ENCODE measurements around the gene NRIP2. TPM values are rescaled to one million over a fixed set of nuclear protein-coding genes. Genes with fewer than 3 reads are reported as not detected.

The NRIP2 gene
- total and polyA plus RNA-seq, 2 donors, result 1.1 to 2.3 TPM

GRCh38 chr12:2794191-2794735, 40.6 kb downstream of the NRIP2 start:
- WGBS, result 6% methylated on average over 49 of the region's 49 CpGs
- H3K9me3 ChIP-seq (ENCODE audit: control insufficient read depth in 2 of 2, insufficient read depth in 1 of 2, low read length in 1 of 2), result no peaks in the 10 kb centered on the region
- H3K27me3 ChIP-seq (ENCODE audit: control insufficient read depth in 2 of 2, insufficient read depth in 1 of 2, low read length in 1 of 2), result peaks cover 0 to 16% of the 10 kb centered on the region in 2 donors
- peaks cover 22 to 25% of the 10 kb centered on the region in 2 donors for H3K36me3 ChIP-seq (ENCODE audit: control insufficient read depth in 2 of 2, insufficient read depth in 2 of 2, low read length in 1 of 2)
- H3K4me1 ChIP-seq (ENCODE audit: control insufficient read depth in 2 of 2, insufficient read depth in 2 of 2, low read length in 2 of 2), result peaks cover 4 to 24% of the 10 kb centered on the region in 2 donors
- H3K4me3 ChIP-seq (ENCODE audit: low read length in 2 of 2), result peak overlapping the region; percentile 56 to 85
- peak overlapping the region; percentile 42 to 65 for H3K27ac ChIP-seq (ENCODE audit: low read depth in 1 of 2, low read length in 1 of 2)
- peak in 4 of 9 donors; percentile 31 to 65 (median 46) for DNase-seq (ENCODE audit: low read depth in 6 of 9, low spot score in 9 of 9)

GRCh38 chr12:2793561-2793960, 41.3 kb downstream of the NRIP2 start:
- no peak overlapping the region for H3K27ac ChIP-seq (ENCODE audit: low read depth in 1 of 2, low read length in 1 of 2)
- no peaks in the 10 kb centered on the region for H3K9me3 ChIP-seq (ENCODE audit: control insufficient read depth in 2 of 2, insufficient read depth in 1 of 2, low read length in 1 of 2)
- WGBS, result 97% methylated on average over 21 of the region's 21 CpGs
- DNase-seq (ENCODE audit: low read depth in 6 of 9, low spot score in 9 of 9), result no peak
- no peak overlapping the region for H3K4me3 ChIP-seq (ENCODE audit: low read length in 2 of 2)
- H3K4me1 ChIP-seq (ENCODE audit: control insufficient read depth in 2 of 2, insufficient read depth in 2 of 2, low read length in 2 of 2), result peaks cover 4 to 24% of the 10 kb centered on the region in 2 donors
- H3K27me3 ChIP-seq (ENCODE audit: control insufficient read depth in 2 of 2, insufficient read depth in 1 of 2, low read length in 1 of 2), result peaks cover 0 to 16% of the 10 kb centered on the region in 2 donors
- peaks cover 15 to 18% of the 10 kb centered on the region in 2 donors for H3K36me3 ChIP-seq (ENCODE audit: control insufficient read depth in 2 of 2, insufficient read depth in 2 of 2, low read length in 1 of 2)

- Histone ChIP-seq H3K36me3 (ENCODE audit: control insufficient read depth in 2 of 2, insufficient read depth in 2 of 2, low read length in 1 of 2) (peaks cover 10 to 12% of the 10 kb centered on the region in 2 donors), H3K27me3 (ENCODE audit: control insufficient read depth in 2 of 2, insufficient read depth in 1 of 2, low read length in 1 of 2) (peaks cover 0 to 16% of the 10 kb centered on the region in 2 donors), H3K9me3 (ENCODE audit: control insufficient read depth in 2 of 2, insufficient read depth in 1 of 2, low read length in 1 of 2) (no peaks in the 10 kb centered on the region), H3K4me3 (ENCODE audit: low read length in 2 of 2) (no peak overlapping the region), H3K4me1 (ENCODE audit: control insufficient read depth in 2 of 2, insufficient read depth in 2 of 2, low read length in 2 of 2) (peaks cover 4 to 24% of the 10 kb centered on the region in 2 donors), H3K27ac (ENCODE audit: low read depth in 1 of 2, low read length in 1 of 2) (peak overlapping the region in 1 of 2 donors; percentile 47)
- WGBS, result 77% methylated on average over 25 of the region's 25 CpGs
- DNase-seq (ENCODE audit: low read depth in 6 of 9, low spot score in 9 of 9), result no peak
Measured at GRCh38 chr12:2792671-2793500, 41.9 kb downstream of the NRIP2 start.

GRCh38 chr12:2791089-2791488, 43.7 kb downstream of the NRIP2 start:
- no peak overlapping the region for H3K27ac ChIP-seq (ENCODE audit: low read depth in 1 of 2, low read length in 1 of 2)
- no peak for DNase-seq (ENCODE audit: low read depth in 6 of 9, low spot score in 9 of 9)
- H3K4me3 ChIP-seq (ENCODE audit: low read length in 2 of 2), result no peak overlapping the region
- no peaks in the 10 kb centered on the region for H3K9me3 ChIP-seq (ENCODE audit: control insufficient read depth in 2 of 2, insufficient read depth in 1 of 2, low read length in 1 of 2)
- WGBS, result 95% methylated on average over 6 of the region's 6 CpGs
- H3K36me3 ChIP-seq (ENCODE audit: control insufficient read depth in 2 of 2, insufficient read depth in 2 of 2, low read length in 1 of 2), result no peaks in the 10 kb centered on the region
- H3K4me1 ChIP-seq (ENCODE audit: control insufficient read depth in 2 of 2, insufficient read depth in 2 of 2, low read length in 2 of 2), result peaks cover under 1 to 19% of the 10 kb centered on the region in 2 donors
- peaks cover 0 to 16% of the 10 kb centered on the region in 2 donors for H3K27me3 ChIP-seq (ENCODE audit: control insufficient read depth in 2 of 2, insufficient read depth in 1 of 2, low read length in 1 of 2)

- H3K27me3 ChIP-seq (ENCODE audit: control insufficient read depth in 2 of 2, insufficient read depth in 1 of 2, low read length in 1 of 2), result peaks cover 0 to 11% of the 10 kb centered on the region in 2 donors
- H3K9me3 ChIP-seq (ENCODE audit: control insufficient read depth in 2 of 2, insufficient read depth in 1 of 2, low read length in 1 of 2), result no peaks in the 10 kb centered on the region
- no peaks in the 10 kb centered on the region for H3K36me3 ChIP-seq (ENCODE audit: control insufficient read depth in 2 of 2, insufficient read depth in 2 of 2, low read length in 1 of 2)
- H3K27ac ChIP-seq (ENCODE audit: low read depth in 1 of 2, low read length in 1 of 2), result no peak overlapping the region
- H3K4me3 ChIP-seq (ENCODE audit: low read length in 2 of 2), result no peak overlapping the region
- peaks cover 0 to 7% of the 10 kb centered on the region in 2 donors for H3K4me1 ChIP-seq (ENCODE audit: control insufficient read depth in 2 of 2, insufficient read depth in 2 of 2, low read length in 2 of 2)
- DNase-seq (ENCODE audit: low read depth in 6 of 9, low spot score in 9 of 9), result no peak
- WGBS, result 90% methylated on average over 5 of the region's 5 CpGs
Measured at GRCh38 chr12:2785017-2785416, 49.8 kb downstream of the NRIP2 start.

- peak overlapping the region in 1 of 2 donors; percentile 35 for H3K4me3 ChIP-seq (ENCODE audit: low read length in 2 of 2)
- DNase-seq (ENCODE audit: low read depth in 6 of 9, low spot score in 9 of 9), result peak in 4 of 9 donors; percentile 41 to 65 (median 56)
- H3K36me3 ChIP-seq (ENCODE audit: control insufficient read depth in 2 of 2, insufficient read depth in 2 of 2, low read length in 1 of 2), result no peaks in the 10 kb centered on the region
- no peaks in the 10 kb centered on the region for H3K9me3 ChIP-seq (ENCODE audit: control insufficient read depth in 2 of 2, insufficient read depth in 1 of 2, low read length in 1 of 2)
- peaks cover 0 to 11% of the 10 kb centered on the region in 2 donors for H3K27me3 ChIP-seq (ENCODE audit: control insufficient read depth in 2 of 2, insufficient read depth in 1 of 2, low read length in 1 of 2)
- peaks cover 0 to 7% of the 10 kb centered on the region in 2 donors for H3K4me1 ChIP-seq (ENCODE audit: control insufficient read depth in 2 of 2, insufficient read depth in 2 of 2, low read length in 2 of 2)
- no peak overlapping the region for H3K27ac ChIP-seq (ENCODE audit: low read depth in 1 of 2, low read length in 1 of 2)
- WGBS, result 18% methylated on average over 25 of the region's 25 CpGs
Measured at GRCh38 chr12:2783936-2784600, 50.8 kb downstream of the NRIP2 start.

GRCh38 chr12:2779281-2779680, 55.6 kb downstream of the NRIP2 start:
- WGBS, result 89% methylated on average over 4 of the region's 4 CpGs
- Histone ChIP-seq H3K27me3 (ENCODE audit: control insufficient read depth in 2 of 2, insufficient read depth in 1 of 2, low read length in 1 of 2) (peaks cover 0 to 11% of the 10 kb centered on the region in 2 donors), H3K4me3 (ENCODE audit: low read length in 2 of 2) (no peak overlapping the region), H3K9me3 (ENCODE audit: control insufficient read depth in 2 of 2, insufficient read depth in 1 of 2, low read length in 1 of 2) (no peaks in the 10 kb centered on the region), H3K4me1 (ENCODE audit: control insufficient read depth in 2 of 2, insufficient read depth in 2 of 2, low read length in 2 of 2) (peaks cover 0 to 7% of the 10 kb centered on the region in 2 donors), H3K27ac (ENCODE audit: low read depth in 1 of 2, low read length in 1 of 2) (no peak overlapping the region), H3K36me3 (ENCODE audit: control insufficient read depth in 2 of 2, insufficient read depth in 2 of 2, low read length in 1 of 2) (no peaks in the 10 kb centered on the region)
- DNase-seq (ENCODE audit: low read depth in 6 of 9, low spot score in 9 of 9), result no peak

- Histone ChIP-seq H3K4me3 (ENCODE audit: low read length in 2 of 2) (no peak overlapping the region), H3K4me1 (ENCODE audit: control insufficient read depth in 2 of 2, insufficient read depth in 2 of 2, low read length in 2 of 2) (no peaks in the 10 kb centered on the region), H3K27me3 (ENCODE audit: control insufficient read depth in 2 of 2, insufficient read depth in 1 of 2, low read length in 1 of 2) (no peaks in the 10 kb centered on the region), H3K9me3 (ENCODE audit: control insufficient read depth in 2 of 2, insufficient read depth in 1 of 2, low read length in 1 of 2) (no peaks in the 10 kb centered on the region), H3K36me3 (ENCODE audit: control insufficient read depth in 2 of 2, insufficient read depth in 2 of 2, low read length in 1 of 2) (no peaks in the 10 kb centered on the region), H3K27ac (ENCODE audit: low read depth in 1 of 2, low read length in 1 of 2) (no peak overlapping the region)
- 95% methylated on average over 20 of the region's 20 CpGs for WGBS
- DNase-seq (ENCODE audit: low read depth in 6 of 9, low spot score in 9 of 9), result no peak
Measured at GRCh38 chr12:2776129-2776806, 58.6 kb downstream of the NRIP2 start.

Data from thymus (tissue), 11 donors.